HG03521 (cell line): ENCODE results near the gene MTCH1.
"Not testable (repeated sequence)": the region's sequence is repeated elsewhere in the genome, so short reads cannot be mapped to it uniquely, and the experiment has no call there.

Experiments
- ATAC-seq: cut with Tn5 transposase; IDR thresholded peaks from one replicate; pipeline ENCODE4 v1.9.1; 2021; ENCODE audit warnings: mild to moderate bottlenecking, moderate library complexity; ENCODE audit not compliant: unreplicated experiment

The MTCH1 gene

GRCh38 chr6:36955671-36956445 is 30.1 kb downstream of the MTCH1 start:
- ATAC-seq = no peak

DNA sequence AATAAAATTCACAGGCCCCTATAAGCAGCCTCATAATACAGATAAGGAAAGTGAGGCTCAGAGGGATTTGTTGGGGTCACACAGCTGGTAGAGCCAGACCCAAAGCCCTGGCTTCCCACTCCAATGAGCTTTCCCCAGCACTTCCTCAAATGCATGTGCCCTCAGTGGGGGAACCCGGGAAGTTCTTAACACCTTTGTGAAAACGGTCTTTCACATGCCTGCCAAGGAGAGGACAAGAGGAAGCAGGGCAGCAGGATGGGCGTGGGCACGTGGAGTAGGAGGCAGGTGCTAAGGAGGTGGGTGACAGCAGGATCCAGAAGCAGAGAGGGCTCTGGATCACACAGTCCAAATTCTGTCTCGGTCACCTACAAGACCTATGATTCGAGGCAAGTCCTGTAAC is 30.9 kb downstream of the MTCH1 start:
- ATAC-seq = no peak

- no peak for ATAC-seq
Observed at GRCh38 chr6:36954262-36954931, 31.6 kb downstream of the MTCH1 start, which contains the start of gene PI16. Gene PI16 (plus strand): TSS chr6:36954738. CDS start chr6:36954761, 23 bp downstream.

DNA sequence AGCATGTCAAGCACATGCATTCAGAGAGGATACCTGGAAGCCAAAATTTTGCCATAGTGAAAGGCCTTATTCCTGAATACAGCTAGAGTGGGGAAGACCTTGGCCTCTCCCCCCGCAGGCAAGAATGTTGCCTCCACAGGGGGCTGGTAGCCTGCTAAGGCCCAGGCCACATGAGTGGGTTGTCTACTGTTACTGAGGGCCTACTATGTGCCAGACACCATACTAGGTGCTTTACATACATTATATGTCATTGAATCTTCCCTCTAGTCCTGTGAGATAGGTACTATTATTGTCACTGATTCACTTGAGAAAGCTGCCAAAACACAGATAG is 32.1 kb downstream of the MTCH1 start:
- no peak for ATAC-seq

- no peak for ATAC-seq
Observed at GRCh38 chr6:36949636-36950035, 36.4 kb downstream of the MTCH1 start.

DNA sequence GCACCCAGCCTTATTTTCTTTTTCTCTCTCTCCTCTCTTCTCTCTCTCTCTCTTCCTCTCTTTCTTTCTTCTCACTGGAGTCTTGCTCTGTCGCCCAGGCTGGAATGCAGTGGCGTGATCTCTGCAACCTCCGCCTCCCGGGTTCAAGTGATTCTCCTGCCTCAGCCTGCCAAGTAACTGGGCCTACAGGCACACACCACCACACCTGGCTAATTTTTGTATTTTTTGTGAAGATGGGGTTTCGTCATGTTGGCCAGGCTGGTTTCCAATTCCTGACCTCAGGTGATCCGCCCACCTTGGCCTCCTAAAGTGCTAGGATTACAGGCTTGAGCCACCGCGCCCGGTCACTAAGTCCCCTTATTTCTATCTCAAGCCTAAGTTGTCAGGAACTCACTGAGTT is 36.9 kb downstream of the MTCH1 start:
- not testable (repeated sequence) for ATAC-seq

GRCh38 chr6:36947570-36948351 is 38.2 kb downstream of the MTCH1 start:
- ATAC-seq = no peak

DNA sequence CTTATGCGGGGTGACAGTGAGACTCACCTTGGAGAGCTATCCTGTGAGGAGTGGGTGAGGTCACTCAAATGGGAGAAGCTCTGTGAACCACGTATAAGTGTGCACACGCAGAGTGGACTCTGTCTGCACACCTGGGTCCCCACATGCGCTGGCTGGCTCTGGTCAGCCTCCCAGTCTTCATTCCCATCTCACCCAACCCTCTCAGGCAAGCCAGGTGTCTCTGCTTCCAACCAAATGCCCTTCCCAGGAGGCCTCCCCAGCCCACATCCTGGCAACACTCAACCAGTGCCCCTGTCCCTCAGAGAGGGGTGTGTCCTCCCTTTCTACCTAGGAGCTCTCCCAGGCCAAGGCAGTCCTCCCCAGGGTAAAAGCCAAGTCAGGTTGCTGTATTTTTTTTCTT is 39.5 kb downstream of the MTCH1 start:
- no peak for ATAC-seq

DNA sequence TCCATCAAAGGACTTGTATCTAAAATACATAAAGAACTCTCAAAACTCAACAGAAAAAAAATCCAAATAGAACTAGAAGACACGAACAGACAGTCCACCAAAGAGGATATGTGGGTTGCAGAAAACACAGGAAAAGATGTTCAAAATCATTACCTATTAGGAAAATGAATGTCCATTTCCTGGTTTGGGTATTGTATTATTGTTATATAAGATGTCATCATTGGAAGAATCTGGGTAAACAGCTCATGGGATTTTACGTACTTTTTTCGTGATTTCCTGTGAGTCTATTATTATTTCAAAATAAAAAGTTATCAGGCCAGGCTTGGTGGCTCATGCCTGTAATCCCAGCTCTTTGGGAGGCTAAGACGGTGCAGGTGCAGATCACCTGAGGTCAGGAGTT is 40.7 kb downstream of the MTCH1 start:
- ATAC-seq = no peak

DNA sequence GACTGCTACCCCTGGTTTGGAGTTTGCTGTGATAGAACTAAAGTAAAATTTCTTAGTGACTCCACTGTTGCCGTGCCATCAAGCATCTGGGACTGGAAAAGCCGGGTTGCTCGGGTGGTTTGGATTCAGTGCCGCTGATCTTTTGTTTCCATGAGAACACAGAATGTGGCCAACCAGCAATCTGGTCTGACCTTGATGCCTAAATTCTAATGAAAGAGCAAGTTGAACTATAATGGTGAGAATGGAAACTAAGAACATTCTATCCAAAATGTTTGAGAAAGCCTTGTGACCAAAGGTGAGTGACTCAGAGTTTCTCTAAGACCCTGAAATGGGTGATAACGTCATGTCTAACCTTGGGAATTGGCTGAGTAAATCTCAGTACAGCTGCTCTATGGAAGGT is 41.3 kb downstream of the MTCH1 start:
- no peak for ATAC-seq

DNA sequence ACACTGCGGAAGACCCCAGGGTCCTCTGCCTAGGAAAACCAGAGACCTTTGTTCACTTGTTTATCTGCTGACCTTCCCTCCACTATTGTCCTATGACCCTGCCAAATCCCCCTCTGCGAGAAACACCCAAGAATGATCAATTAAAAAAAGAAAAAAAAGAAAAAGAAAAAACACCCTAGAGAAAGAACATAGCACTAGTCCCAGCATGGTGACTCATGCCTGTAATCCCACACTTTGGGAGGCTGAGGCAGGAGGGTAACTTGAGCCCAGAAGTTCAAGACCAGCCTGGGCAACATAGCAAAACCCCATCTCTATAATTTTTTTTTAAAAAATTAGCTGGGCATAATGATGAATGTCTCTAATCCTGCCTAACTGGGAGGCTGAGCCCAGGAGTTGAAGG is 43.7 kb downstream of the MTCH1 start:
- ATAC-seq = not testable (repeated sequence)

- not testable (repeated sequence) for ATAC-seq
Observed at GRCh38 chr6:36941561-36941960, 44.4 kb downstream of the MTCH1 start.

- no peak for ATAC-seq
Observed at GRCh38 chr6:36940027-36940426, 46.0 kb downstream of the MTCH1 start.

GRCh38 chr6:36939005-36939404 is 47.0 kb downstream of the MTCH1 start:
- not testable (repeated sequence) for ATAC-seq

DNA sequence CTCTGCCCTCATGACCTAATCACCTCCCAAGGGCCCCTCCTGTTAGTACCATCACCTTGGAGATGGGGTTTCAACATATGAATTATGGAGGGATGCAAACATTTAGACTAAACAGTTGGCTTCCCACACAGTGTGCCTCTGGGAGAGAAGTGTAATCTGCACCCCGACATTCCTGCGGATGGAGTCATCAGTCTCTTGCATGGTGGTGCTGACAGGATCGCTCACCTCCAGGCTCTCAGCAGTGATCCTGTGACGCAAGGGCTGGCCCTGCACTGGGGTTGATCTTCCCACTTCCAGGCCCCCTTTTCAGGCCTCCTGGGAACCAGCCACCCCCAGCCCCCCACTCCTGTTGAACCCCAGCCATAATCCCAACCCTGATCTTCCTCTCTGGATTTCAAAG is 47.5 kb downstream of the MTCH1 start:
- no peak for ATAC-seq

DNA sequence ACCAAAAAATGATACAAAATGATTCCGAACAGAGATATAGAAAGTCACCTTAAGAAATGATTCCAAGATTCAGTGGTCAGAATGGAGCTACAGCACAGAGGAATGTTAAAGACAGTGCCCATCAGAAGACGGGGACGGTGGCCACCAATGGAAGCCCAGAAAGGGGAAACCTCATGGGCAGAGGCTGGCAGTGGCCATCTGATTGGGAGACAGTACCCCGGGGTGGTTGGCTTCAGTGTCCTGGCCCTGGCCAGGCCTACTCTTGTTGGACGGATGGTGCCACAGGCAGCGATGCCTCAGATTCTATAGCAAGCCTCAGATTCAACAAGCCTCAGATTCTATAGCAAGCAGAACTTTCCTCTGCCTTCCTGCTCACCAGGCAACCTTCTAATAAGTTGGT is 48.1 kb downstream of the MTCH1 start:
- ATAC-seq = no peak

GRCh38 chr6:36936824-36937223 is 49.2 kb downstream of the MTCH1 start:
- no peak for ATAC-seq

- no peak for ATAC-seq
Observed at GRCh38 chr6:36934901-36935300, 51.1 kb downstream of the MTCH1 start.

DNA sequence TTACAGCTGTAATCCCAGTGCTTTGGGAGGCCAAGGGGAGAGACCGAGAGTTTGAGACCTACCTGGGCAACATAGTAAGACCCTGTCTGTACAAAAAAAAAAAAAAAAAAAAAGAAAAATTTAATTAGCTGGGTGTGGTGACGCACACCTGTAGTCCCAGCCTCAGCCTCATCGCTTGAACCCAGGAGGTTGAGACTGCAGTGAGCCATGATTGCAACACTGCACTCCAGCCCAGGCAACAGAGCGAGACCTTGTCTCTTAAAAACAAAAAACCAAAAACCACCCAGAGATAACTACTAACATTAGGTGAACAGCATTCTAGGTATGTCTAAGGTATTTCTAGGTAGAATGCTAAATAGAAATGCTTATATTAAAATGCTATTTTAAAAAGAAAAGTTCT is 52.5 kb downstream of the MTCH1 start:
- no peak for ATAC-seq

- no peak for ATAC-seq
Observed at GRCh38 chr6:36933102-36933501, 52.9 kb downstream of the MTCH1 start.

DNA sequence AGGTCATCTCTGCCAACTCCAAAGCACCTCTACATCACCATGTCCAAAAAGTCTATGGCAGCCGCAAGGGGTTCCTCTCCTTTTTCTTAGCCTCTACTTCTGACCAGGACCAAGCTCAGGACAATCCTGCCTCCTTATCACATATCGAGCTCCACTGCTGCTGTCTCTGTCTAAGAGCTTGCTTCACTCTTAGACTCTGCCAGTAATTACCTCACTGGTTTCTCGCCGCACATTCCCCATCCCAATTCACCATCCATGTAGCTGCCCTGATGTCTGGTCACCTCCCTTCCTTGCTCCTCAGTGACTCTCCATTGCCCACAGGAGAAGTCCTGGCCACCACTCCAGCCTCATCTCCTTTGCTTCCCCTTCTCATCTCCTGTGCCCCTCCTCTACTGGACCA is 55.5 kb downstream of the MTCH1 start:
- no peak for ATAC-seq

GRCh38 chr6:36929607-36930006 is 56.4 kb downstream of the MTCH1 start:
- no peak for ATAC-seq
